Measurements from ENCODE around the gene SNRPE. TPM values are rescaled to one million over a fixed set of nuclear protein-coding genes. Genes with fewer than 3 reads are reported as not detected.
A peak's percentile ranks its signal among the peaks of the same experiment; 100 is the strongest.

The SNRPE gene
- total RNA-seq = 100 to 1,000 TPM in 1 of 5 donors, 10 to 100 TPM in 2, 1 to 10 TPM in 1, not detected in 1; 8.7 to 470 (median 52.9) TPM
- polyA plus RNA-seq = 100 to 1,000 TPM; 111 to 123 (median 119) TPM
- long read RNA-seq, donor 1, transcript SNRPE-202 (5 exons, 942 nt) = major isoform, 45 of 46 reads
- long read RNA-seq, donor 1, partial matches to known transcripts = 0 of 46 reads
- long read RNA-seq, donor 1, other reads (novel, unspliced or antisense) = 0 of 46 reads
- long read RNA-seq, donor 2, transcript SNRPE-202 (5 exons, 942 nt) = major isoform, 41 of 53 reads
- long read RNA-seq, donor 2, partial matches to known transcripts = 0 of 53 reads
- long read RNA-seq, donor 2, other reads (novel, unspliced or antisense) = 5 of 53 reads
- long read RNA-seq, donor 3, transcript SNRPE-202 (5 exons, 942 nt) = major isoform, 62 of 74 reads
- long read RNA-seq, donor 3, partial matches to known transcripts = 0 of 74 reads
- long read RNA-seq, donor 3, other reads (novel, unspliced or antisense) = 7 of 74 reads
- long read RNA-seq, donor 4, transcript SNRPE-202 (5 exons, 942 nt) = major isoform, 8 of 9 reads
- long read RNA-seq, donor 4, partial matches to known transcripts = 0 of 9 reads
- long read RNA-seq, donor 4, other reads (novel, unspliced or antisense) = 0 of 9 reads
- long read RNA-seq, donor 5, transcript SNRPE-202 (5 exons, 942 nt) = major isoform, 102 of 105 reads
- long read RNA-seq, donor 5, partial matches to known transcripts = 0 of 105 reads
- long read RNA-seq, donor 5, other reads (novel, unspliced or antisense) = 0 of 105 reads
- long read RNA-seq, donor 6 = 0 reads
- long read RNA-seq, donor 7, transcript SNRPE-201 (3 exons, 355 nt) = minor isoform, 6 of 154 reads
- long read RNA-seq, donor 7, transcript SNRPE-202 (5 exons, 942 nt) = major isoform, 132 of 154 reads
- long read RNA-seq, donor 7, partial matches to known transcripts = 0 of 154 reads
- long read RNA-seq, donor 7, other reads (novel, unspliced or antisense) = 10 of 154 reads
- long read RNA-seq, donor 8, transcript SNRPE-201 (3 exons, 355 nt) = minor isoform, 7 of 134 reads
- long read RNA-seq, donor 8, transcript SNRPE-202 (5 exons, 942 nt) = major isoform, 112 of 134 reads
- long read RNA-seq, donor 8, partial matches to known transcripts = 0 of 134 reads
- long read RNA-seq, donor 8, other reads (novel, unspliced or antisense) = 8 of 134 reads
- long read RNA-seq, donor 9, transcript SNRPE-201 (3 exons, 355 nt) = minor isoform, 6 of 176 reads
- long read RNA-seq, donor 9, transcript SNRPE-206 (4 exons, 967 nt) = minor isoform, 6 of 176 reads
- long read RNA-seq, donor 9, transcript SNRPE-202 (5 exons, 942 nt) = major isoform, 143 of 176 reads
- long read RNA-seq, donor 9, partial matches to known transcripts = 6 of 176 reads
- long read RNA-seq, donor 9, other reads (novel, unspliced or antisense) = 13 of 176 reads
- long read RNA-seq, donor 10, transcript SNRPE-202 (5 exons, 942 nt) = major isoform, 41 of 43 reads
- long read RNA-seq, donor 10, partial matches to known transcripts = 0 of 43 reads
- long read RNA-seq, donor 10, other reads (novel, unspliced or antisense) = 0 of 43 reads

DNA sequence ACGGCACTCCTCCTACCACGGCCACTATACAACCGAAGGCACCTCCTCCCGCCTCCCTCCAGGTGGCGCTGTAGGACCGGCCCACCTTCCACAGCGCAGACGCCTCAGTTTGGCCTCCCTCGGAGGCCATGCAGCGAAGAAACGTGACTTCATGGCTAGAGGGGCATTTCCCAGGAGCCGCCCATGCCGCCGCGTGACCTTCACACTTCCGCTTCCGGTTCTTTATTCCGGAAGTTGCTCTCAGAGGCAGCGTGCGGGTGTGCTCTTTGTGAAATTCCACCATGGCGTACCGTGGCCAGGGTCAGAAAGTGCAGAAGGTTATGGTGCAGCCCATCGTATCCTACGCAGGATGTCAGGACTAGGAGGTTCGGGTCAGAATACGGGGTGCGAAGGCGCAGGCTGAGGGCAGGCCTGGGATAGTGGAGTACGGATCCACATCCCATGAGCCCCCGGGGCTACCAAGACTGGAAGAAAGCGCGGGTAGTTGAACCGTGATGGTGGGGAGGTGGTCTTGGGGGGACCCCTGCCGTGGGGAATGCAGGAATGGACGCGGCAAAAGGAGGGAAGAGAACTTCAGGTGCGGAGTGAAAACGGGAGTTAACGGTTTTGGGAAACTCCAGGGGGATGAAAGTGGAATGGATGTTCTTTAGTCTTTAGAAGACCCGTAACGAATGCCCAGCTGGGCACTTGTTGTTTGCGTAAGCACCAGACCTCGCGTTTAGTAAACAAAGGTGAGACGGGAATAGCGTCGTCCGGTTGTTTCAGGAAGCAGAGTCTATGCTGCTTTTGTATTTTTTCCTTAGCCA lies at the start of gene SNRPE:
Gene SNRPE (plus strand): TSS at position 221 of the 806 bp plus-strand sequence. CDS start 61 bp downstream, at position 282.
- H3K4me3 ChIP-seq = peak within 1 kb of the TSS; percentile 72 to 85 (median 80)
- H3K27me3 ChIP-seq = no peaks in the 10 kb centered on the region
- peaks cover 24 to 37% (median 33%) of the 10 kb centered on the region in 4 donors for H3K36me3 ChIP-seq
- H3K4me1 ChIP-seq = peaks cover 16 to 29% (median 23%) of the 10 kb centered on the region in 4 donors
- peak within 1 kb of the TSS; percentile 65 to 82 (median 69) for H3K27ac ChIP-seq
- TF ChIP-seq POLR2AphosphoS5 (IDR thresholded peaks at IDR 0.05) (peak; percentile 80 to 97 (median 85)), EP300 (IDR thresholded peaks at IDR 0.05) (peak; percentile 11), POLR2A (IDR thresholded peaks at IDR 0.05) (no peak)
- TF ChIP-seq, protein P1, sequence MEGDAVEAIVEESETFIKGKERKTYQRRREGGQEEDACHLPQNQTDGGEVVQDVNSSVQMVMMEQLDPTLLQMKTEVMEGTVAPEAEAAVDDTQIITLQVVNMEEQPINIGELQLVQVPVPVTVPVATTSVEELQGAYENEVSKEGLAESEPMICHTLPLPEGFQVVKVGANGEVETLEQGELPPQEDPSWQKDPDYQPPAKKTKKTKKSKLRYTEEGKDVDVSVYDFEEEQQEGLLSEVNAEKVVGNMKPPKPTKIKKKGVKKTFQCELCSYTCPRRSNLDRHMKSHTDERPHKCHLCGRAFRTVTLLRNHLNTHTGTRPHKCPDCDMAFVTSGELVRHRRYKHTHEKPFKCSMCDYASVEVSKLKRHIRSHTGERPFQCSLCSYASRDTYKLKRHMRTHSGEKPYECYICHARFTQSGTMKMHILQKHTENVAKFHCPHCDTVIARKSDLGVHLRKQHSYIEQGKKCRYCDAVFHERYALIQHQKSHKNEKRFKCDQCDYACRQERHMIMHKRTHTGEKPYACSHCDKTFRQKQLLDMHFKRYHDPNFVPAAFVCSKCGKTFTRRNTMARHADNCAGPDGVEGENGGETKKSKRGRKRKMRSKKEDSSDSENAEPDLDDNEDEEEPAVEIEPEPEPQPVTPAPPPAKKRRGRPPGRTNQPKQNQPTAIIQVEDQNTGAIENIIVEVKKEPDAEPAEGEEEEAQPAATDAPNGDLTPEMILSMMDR (IDR thresholded peaks at IDR 0.05) = peak in 6 of 7 experiments; percentile 89 to 100 (median 96)
- whole genome bisulfite sequencing, 5 donors = 0 to 1% (median 0%) methylated on average over 48 of the region's 48 CpGs
- intact Hi-C loops (cut with DNase I; ENCODE audit: low total_unique reads) = loop anchor here (5.0 kb wide), 1 partner anchor 266 kb away; no protein-coding TSS in a partner anchor
- no peaks in the 10 kb centered on the region for H3K9me3 ChIP-seq
- DNase-seq = peak; percentile 95 to 100

GRCh38 chr1:203813581-203814341 lies 47.6 kb upstream of the SNRPE start:
- no peak for DNase-seq
- WGBS, 5 donors = 87 to 100% (median 97%) methylated on average over 2 of the region's 2 CpGs
- TF ChIP-seq, protein P1 (IDR thresholded peaks at IDR 0.05) = no peak
- TF ChIP-seq POLR2A (IDR thresholded peaks at IDR 0.05) (no peak), EP300 (IDR thresholded peaks at IDR 0.05) (no peak), POLR2AphosphoS5 (IDR thresholded peaks at IDR 0.05) (no peak)
- no peaks in the 10 kb centered on the region for H3K9me3 ChIP-seq
- H3K27ac ChIP-seq = no peak overlapping the region
- no peak overlapping the region for H3K4me3 ChIP-seq
- no peaks in the 10 kb centered on the region for H3K27me3 ChIP-seq
- H3K36me3 ChIP-seq = peaks cover 26 to 89% (median 78%) of the 10 kb centered on the region in 4 donors
- peaks cover 0 to 21% (median under 1%) of the 10 kb centered on the region in 4 donors for H3K4me1 ChIP-seq
- intact Hi-C loops (cut with DNase I; ENCODE audit: low total_unique reads) = no loop called here

DNA sequence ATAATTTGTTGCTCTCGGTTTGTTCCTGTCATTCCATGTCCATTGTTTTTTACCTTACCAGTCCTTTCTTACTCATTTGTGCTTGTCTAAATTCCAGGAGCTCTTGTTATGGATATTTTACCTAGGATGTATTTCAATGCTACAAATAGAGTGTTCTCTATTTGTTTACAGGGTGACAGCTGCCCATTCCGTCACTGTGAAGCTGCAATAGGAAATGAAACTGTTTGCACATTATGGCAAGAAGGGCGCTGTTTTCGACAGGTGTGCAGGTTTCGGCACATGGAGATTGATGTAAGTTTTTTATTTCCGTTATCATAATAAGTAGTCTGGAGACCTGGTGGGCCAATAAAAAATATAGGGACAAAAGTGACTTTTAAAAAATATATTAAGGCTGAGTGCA lies 43.0 kb upstream of the SNRPE start:
- no peaks in the 10 kb centered on the region for H3K27me3 ChIP-seq
- no peak for DNase-seq

More for the DNA sequence above, 43.0 kb upstream of the SNRPE start:
- H3K4me3 ChIP-seq = no peak overlapping the region
- H3K9me3 ChIP-seq = no peaks in the 10 kb centered on the region
- H3K36me3 ChIP-seq = peaks cover 56 to 95% (median 91%) of the 10 kb centered on the region in 4 donors
- intact Hi-C loops (cut with DNase I; ENCODE audit: low total_unique reads) = no loop called here
- no peak overlapping the region for H3K27ac ChIP-seq
- TF ChIP-seq EP300 (IDR thresholded peaks at IDR 0.05) (no peak), POLR2AphosphoS5 (IDR thresholded peaks at IDR 0.05) (no peak), POLR2A (IDR thresholded peaks at IDR 0.05) (no peak)
- TF ChIP-seq, protein P1 (IDR thresholded peaks at IDR 0.05) = no peak
- 87 to 95% (median 93%) methylated on average over 6 of the region's 6 CpGs for WGBS, 5 donors
- H3K4me1 ChIP-seq = peaks cover 0 to 16% (median 7%) of the 10 kb centered on the region in 4 donors

Data from stomach (tissue), 19 donors.